GM10248 (cell line): ENCODE data around the gene ZFAND3.

ENCODE experiments used
- CTCF ChIA-PET: fragments of 300-600 bp; sonication (Branson Sonifier 250); formaldehyde crosslinking; extraction: SDS; loops from one replicate; lab custom pipeline; 2021; ENCODE audit warnings: antibody characterized with exemption; lab: Yijun Ruan, JAX
- POLR2A ChIA-PET: fragments of 350-650 bp; sonication (Branson Sonifier 250); formaldehyde crosslinking; extraction: SDS; loops from one replicate; lab custom pipeline; 2020; ENCODE audit warnings: antibody characterized with exemption; lab: Yijun Ruan, JAX
- DNase-seq: peaks from one replicate; pipeline ENCODE4 v3.0.0; 2012; ENCODE audit errors: extremely low spot score
- CTCF ChIP-seq: IDR thresholded peaks from 2 replicates; pipeline ENCODE4 v1.5.1; 2012; ENCODE audit warnings: mild to moderate bottlenecking, low read depth; ENCODE audit errors: extremely low read depth, missing control alignments, control extremely low read depth

Gene ZFAND3

GRCh38 chr6:37904590-37904989 lies 85.1 kb downstream of the ZFAND3 start:
- TF ChIP-seq CTCF: no peak
- POLR2A ChIA-PET: no interaction called here
- CTCF ChIA-PET: interaction anchor here (1.7 to 2.4 kb wide), 2 partner anchors 11 to 18 kb away, joined by 3 to 10 read pairs; no protein-coding TSS in a partner anchor
- no peak for DNase-seq

- ChIA-PET CTCF (no interaction called here), POLR2A (no interaction called here)
- no peak for TF ChIP-seq CTCF
- no peak for DNase-seq
Measured at GRCh38 chr6:37906121-37906520, 86.6 kb downstream of the ZFAND3 start.

GRCh38 chr6:37910998-37911397 lies 91.5 kb downstream of the ZFAND3 start:
- CTCF ChIA-PET: interaction anchor here (1.0 kb wide), 1 partner anchor 9 kb away, joined by 4 read pairs; no protein-coding TSS in a partner anchor
- no peak for TF ChIP-seq CTCF
- no peak for DNase-seq
- POLR2A ChIA-PET: interaction anchor here (1.0 kb wide), 1 partner anchor 13 kb away, joined by 5 read pairs; no protein-coding TSS in a partner anchor

GRCh38 chr6:37913210-37913609 lies 93.7 kb downstream of the ZFAND3 start:
- POLR2A ChIA-PET: no interaction called here
- TF ChIP-seq CTCF: no peak
- no peak for DNase-seq
- CTCF ChIA-PET: no interaction called here

- TF ChIP-seq CTCF: no peak
Measured at GRCh38 chr6:37915463-37915862, 95.9 kb downstream of the ZFAND3 start.

GRCh38 chr6:37916149-37916548 lies 96.6 kb downstream of the ZFAND3 start:
- no peak for TF ChIP-seq CTCF
- ChIA-PET CTCF (no interaction called here), POLR2A (no interaction called here)
- DNase-seq: no peak

More at GRCh38 chr6:37915463-37915862, 95.9 kb downstream of the ZFAND3 start:
- DNase-seq: no peak
- ChIA-PET CTCF (interaction anchor here (1.0 to 1.6 kb wide), 3 partner anchors 11 to 16 kb away, joined by 3 to 4 read pairs (median 4); no protein-coding TSS in a partner anchor), POLR2A (no interaction called here)

GRCh38 chr6:37916675-37917074 lies 97.1 kb downstream of the ZFAND3 start:
- ChIA-PET POLR2A (no interaction called here), CTCF (interaction anchor here (1.0 kb wide), 2 partner anchors 14 to 152 kb away, joined by 3 read pairs; no protein-coding TSS in a partner anchor)
- no peak for DNase-seq
- TF ChIP-seq CTCF: no peak
